Gastrocnemius medialis (tissue), 4 donors: ENCODE results near the gene TP73. TPM values are rescaled to one million over a fixed set of nuclear protein-coding genes. Genes with fewer than 3 reads are reported as not detected.

Experiments used
- ATAC-seq, 2 donors: fragments of 150-250 bp; one replicate each; pipeline ENCODE4 v1.9.1; 2016
- DNase-seq, 2 donors: peaks; one replicate each; pipeline ENCODE4 v3.0.0-alpha.2; 2019
- H3K27ac ChIP-seq, 4 donors: fragments of 200-600 bp; sonication (generic); 1 replicate in 1 of 4; 2 replicates in 3 of 4; pipeline ENCODE4 v1.5.1; 2016 to 2018; ENCODE audit warnings: mild to moderate bottlenecking in 2 of 4, moderate library complexity in 1 of 4
- H3K27me3 ChIP-seq, 3 donors: fragments of 200-600 bp; sonication (generic) in 2 of 3; 1 replicate in 1 of 3; 2 replicates in 2 of 3; pipeline versions ENCODE4 v1.5.1 to v1.6.0; 2016 to 2019; ENCODE audit warnings: mild to moderate bottlenecking in 1 of 3, moderate library complexity in 1 of 3
- H3K36me3 ChIP-seq, 2 donors: fragments of 200-600 bp; sonication (generic) in 1 of 2; one replicate each; pipeline ENCODE4 v1.5.1; 2017 to 2018
- H3K4me1 ChIP-seq, 2 donors: fragments of 200-600 bp; sonication (generic) in 1 of 2; one replicate each; pipeline ENCODE4 v1.5.1; 2016 to 2017; ENCODE audit warnings: mild to moderate bottlenecking in 2 of 2
- H3K4me3 ChIP-seq, 4 donors: fragments of 200-600 bp; sonication (generic) in 3 of 4; 1 replicate in 1 of 4; 2 replicates in 3 of 4; pipeline ENCODE4 v1.5.1; 2016 to 2019; ENCODE audit warnings: mild to moderate bottlenecking in 2 of 4
- H3K9me3 ChIP-seq, 3 donors: fragments of 200-600 bp; sonication (generic) in 2 of 3; 1 replicate in 1 of 3; 2 replicates in 2 of 3; pipeline ENCODE4 v1.5.1; 2016 to 2019
- POLR2A ChIP-seq, 2 donors: fragments of 450-650 bp; IDR thresholded peaks; one replicate each; pipeline ENCODE4 v1.6.1; 2017; ENCODE audit warnings: antibody characterized with exemption in 2 of 2, mild to moderate bottlenecking in 2 of 2, moderate library complexity in 2 of 2
- in situ Hi-C, 4 donors: fragments of 200-750 bp; cut with MboI; loops; one replicate each; pipeline versions ENCODE4 v1.15.0 to v1.8.0; 2017; ENCODE audit warnings: low sequenced_read_pairs in 4 of 4
- intact Hi-C: fragments of 100-400 bp; cut with DNase I; formaldehyde crosslinking; loops from one replicate; pipeline ENCODE4 v1.15.1; 2023; ENCODE audit warnings: low total_unique reads
- total RNA-seq, 4 donors: library from RNA; depleted of rRNA; stranded (reverse); fragments of >200 nt; gene quantifications; one replicate each; pipeline versions ENCODE4 v1.1.0 to v1.2.3, GENCODE V29; 2016
- TF ChIP-seq, protein P1 (sequence below), 5 experiments: fragments of 450-650 bp in 3 of 5; fragments of 200-600 bp in 2 of 5; sonication (generic) in 2 of 5; IDR thresholded peaks in 4 of 5; conservative IDR thresholded peaks in 1 of 5; 1 replicate in 4 of 5; 2 replicates in 1 of 5; pipeline ENCODE4 v1.5.1; 2016 to 2019; ENCODE audit warnings: antibody characterized with exemption in 5 of 5, mild to moderate bottlenecking in 3 of 5, moderate library complexity in 3 of 5

Gene TP73
- total RNA-seq, 4 donors from 2014 or later: 0.07 TPM; not detected in 3

DNA sequence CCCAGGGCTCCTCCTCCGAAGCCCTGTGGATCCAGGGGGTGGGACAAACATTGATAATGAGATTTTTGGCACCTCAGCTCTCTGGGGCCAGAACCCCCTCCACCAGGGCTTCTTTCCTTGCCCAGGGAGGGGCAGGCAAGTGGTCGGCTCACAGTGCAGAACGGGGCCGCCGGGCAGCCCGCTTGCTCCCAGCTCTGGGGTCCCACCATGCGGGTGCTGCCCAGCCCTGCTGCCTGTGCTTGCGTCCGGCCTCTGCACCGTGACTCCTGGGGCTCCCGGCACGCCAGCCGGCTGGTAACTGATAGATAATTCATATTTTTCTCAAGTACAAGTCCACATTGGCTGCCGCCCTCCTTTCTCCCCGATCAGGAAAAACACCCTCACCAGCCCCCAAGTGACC is 57.9 kb downstream of the TP73 start:
- H3K9me3 ChIP-seq: no peaks in the 10 kb centered on the region
- DNase-seq: no peak
- no peak overlapping the region for H3K27ac ChIP-seq
- intact Hi-C loops (no loop called here), in situ Hi-C loops (loop anchor here in 1 of 4 donors (25.0 kb wide), 1 partner anchor 102 kb away; no protein-coding TSS in a partner anchor)
- H3K36me3 ChIP-seq: no peaks in the 10 kb centered on the region
- H3K4me1 ChIP-seq: peaks cover 20 to 21% of the 10 kb centered on the region in 2 donors
- peaks cover 0 to 2% (median 0%) of the 10 kb centered on the region in 3 donors for H3K27me3 ChIP-seq
- TF ChIP-seq, protein P1, sequence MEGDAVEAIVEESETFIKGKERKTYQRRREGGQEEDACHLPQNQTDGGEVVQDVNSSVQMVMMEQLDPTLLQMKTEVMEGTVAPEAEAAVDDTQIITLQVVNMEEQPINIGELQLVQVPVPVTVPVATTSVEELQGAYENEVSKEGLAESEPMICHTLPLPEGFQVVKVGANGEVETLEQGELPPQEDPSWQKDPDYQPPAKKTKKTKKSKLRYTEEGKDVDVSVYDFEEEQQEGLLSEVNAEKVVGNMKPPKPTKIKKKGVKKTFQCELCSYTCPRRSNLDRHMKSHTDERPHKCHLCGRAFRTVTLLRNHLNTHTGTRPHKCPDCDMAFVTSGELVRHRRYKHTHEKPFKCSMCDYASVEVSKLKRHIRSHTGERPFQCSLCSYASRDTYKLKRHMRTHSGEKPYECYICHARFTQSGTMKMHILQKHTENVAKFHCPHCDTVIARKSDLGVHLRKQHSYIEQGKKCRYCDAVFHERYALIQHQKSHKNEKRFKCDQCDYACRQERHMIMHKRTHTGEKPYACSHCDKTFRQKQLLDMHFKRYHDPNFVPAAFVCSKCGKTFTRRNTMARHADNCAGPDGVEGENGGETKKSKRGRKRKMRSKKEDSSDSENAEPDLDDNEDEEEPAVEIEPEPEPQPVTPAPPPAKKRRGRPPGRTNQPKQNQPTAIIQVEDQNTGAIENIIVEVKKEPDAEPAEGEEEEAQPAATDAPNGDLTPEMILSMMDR (IDR thresholded peaks at IDR 0.05 in 4 of 5, conservative IDR thresholded peaks at IDR 0.05 in 1 of 5): no peak
- TF ChIP-seq POLR2A (IDR thresholded peaks at IDR 0.05): no peak
- no peak for ATAC-seq
- H3K4me3 ChIP-seq: no peak overlapping the region

DNA sequence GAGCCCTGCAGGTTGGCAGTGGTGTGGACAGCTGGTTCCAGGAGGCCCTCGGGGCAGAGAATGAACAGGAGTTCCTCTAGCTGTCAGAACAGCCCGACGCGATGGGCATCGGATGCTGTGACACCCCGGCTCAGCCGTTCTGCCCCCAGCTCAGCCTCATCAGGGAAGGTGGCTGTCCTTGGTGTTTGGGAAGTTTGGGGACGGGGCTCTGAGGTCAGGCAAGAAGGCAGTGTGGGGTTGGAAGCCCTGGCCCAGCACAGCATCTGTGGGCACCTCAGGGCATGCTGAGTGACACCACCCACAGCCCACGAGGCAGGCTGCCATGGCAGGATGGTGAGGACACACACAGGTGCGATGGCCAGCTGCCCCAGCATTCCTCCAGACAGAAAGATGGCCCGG is 59.1 kb downstream of the TP73 start:
- peaks cover 0 to 2% (median 0%) of the 10 kb centered on the region in 3 donors for H3K27me3 ChIP-seq
- no peak overlapping the region for H3K4me3 ChIP-seq
- intact Hi-C loops: no loop called here
- no peaks in the 10 kb centered on the region for H3K36me3 ChIP-seq
- DNase-seq (no peak), ATAC-seq (no peak)
- H3K9me3 ChIP-seq: no peaks in the 10 kb centered on the region
- peaks cover 20 to 25% of the 10 kb centered on the region in 2 donors for H3K4me1 ChIP-seq
- in situ Hi-C loops: loop anchor here in 1 of 4 donors (25.0 kb wide), 1 partner anchor 101 kb away; no protein-coding TSS in a partner anchor
- H3K27ac ChIP-seq: no peak overlapping the region
- TF ChIP-seq POLR2A (IDR thresholded peaks at IDR 0.05): no peak
- TF ChIP-seq, protein P1 (IDR thresholded peaks at IDR 0.05 in 4 of 5, conservative IDR thresholded peaks at IDR 0.05 in 1 of 5): no peak

DNA sequence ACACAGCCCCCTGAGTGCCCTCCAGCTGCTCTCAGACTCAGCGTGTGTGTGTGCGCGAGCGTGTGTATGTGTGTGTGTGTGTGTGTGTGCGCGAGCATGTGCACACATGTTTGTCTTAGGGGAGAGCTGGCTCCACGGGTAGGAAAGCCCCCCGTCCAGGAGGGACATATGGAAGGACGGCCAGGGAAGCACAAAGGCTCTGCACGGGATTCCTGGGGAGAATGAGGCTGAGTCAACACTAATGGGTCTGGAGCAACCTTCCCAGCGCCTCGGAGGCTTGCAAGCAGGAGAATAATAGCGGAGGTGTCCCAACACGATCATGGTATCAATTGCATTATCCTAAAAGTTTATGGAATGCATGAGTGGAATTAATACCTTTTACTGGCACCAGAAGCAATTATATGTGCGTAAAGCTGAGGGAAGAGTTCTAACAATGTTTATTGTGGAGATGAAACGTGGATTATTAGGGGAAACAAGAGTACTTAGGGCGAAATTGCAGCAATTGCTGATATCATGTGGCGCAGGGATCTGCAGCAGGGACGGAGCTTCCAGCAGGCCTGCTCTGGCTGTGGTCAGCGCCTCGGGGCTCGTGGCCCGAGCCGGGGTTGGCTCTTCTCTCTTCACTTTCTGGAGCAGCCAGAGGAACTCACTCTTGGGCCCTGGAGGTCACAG is 59.6 kb downstream of the TP73 start:
- in situ Hi-C loops: loop anchor here in 1 of 4 donors (25.0 kb wide), 1 partner anchor 100 kb away; no protein-coding TSS in a partner anchor

GRCh38 chr1:3712573-3713535 is 60.5 kb downstream of the TP73 start:
- no peaks in the 10 kb centered on the region for H3K36me3 ChIP-seq
- H3K9me3 ChIP-seq: no peaks in the 10 kb centered on the region
- ATAC-seq (no peak), DNase-seq (no peak)
- H3K27ac ChIP-seq: no peak overlapping the region
- in situ Hi-C loops: loop anchor here in 1 of 4 donors (25.0 kb wide), 1 partner anchor 99 kb away; no protein-coding TSS in a partner anchor
- peaks cover 0 to 2% (median 0%) of the 10 kb centered on the region in 3 donors for H3K27me3 ChIP-seq
- no peak overlapping the region for H3K4me3 ChIP-seq
- TF ChIP-seq, protein P1 (IDR thresholded peaks at IDR 0.05 in 4 of 5, conservative IDR thresholded peaks at IDR 0.05 in 1 of 5): no peak
- no peak for TF ChIP-seq POLR2A (IDR thresholded peaks at IDR 0.05)
- peaks cover 20 to 25% of the 10 kb centered on the region in 2 donors for H3K4me1 ChIP-seq
- intact Hi-C loops: no loop called here

More for the DNA sequence above, 59.6 kb downstream of the TP73 start:
- H3K27me3 ChIP-seq: peaks cover 0 to 2% (median 0%) of the 10 kb centered on the region in 3 donors
- ATAC-seq (no peak), DNase-seq (no peak)
- H3K9me3 ChIP-seq: no peaks in the 10 kb centered on the region
- no peak overlapping the region for H3K27ac ChIP-seq
- no peak for TF ChIP-seq POLR2A (IDR thresholded peaks at IDR 0.05)
- TF ChIP-seq, protein P1 (IDR thresholded peaks at IDR 0.05 in 4 of 5, conservative IDR thresholded peaks at IDR 0.05 in 1 of 5): no peak
- H3K4me3 ChIP-seq: no peak overlapping the region
- no peaks in the 10 kb centered on the region for H3K36me3 ChIP-seq
- H3K4me1 ChIP-seq: peaks cover 20 to 25% of the 10 kb centered on the region in 2 donors
- intact Hi-C loops: no loop called here
